PC-3 (cell line): ENCODE data around the gene METTL24. TPM values are rescaled to one million over a fixed set of nuclear protein-coding genes. Genes with fewer than 3 reads are reported as not detected.

Experiments
- ATAC-seq: fragments of 200-7000 bp; cut with Tn5 transposase; 2 replicates; pipeline ENCODE4 v1.9.1; 2020; ENCODE audit warnings: mild to moderate bottlenecking, moderate library complexity
- BruUV-seq: library from RNA; stranded (reverse); fragments of 400-500 nt; replicated peaks from 2 replicates; lab custom pipeline; 2021; lab: Mats Ljungman, UMichigan
- CTCF ChIA-PET: fragments of 300-600 bp; sonication (Branson Sonifier 250); formaldehyde crosslinking; loops from one replicate; lab custom pipeline; 2022; ENCODE audit warnings: antibody characterized with exemption; lab: Charles Lee
- POLR2A ChIA-PET: fragments of 300-600 bp; sonication (Branson Sonifier 250); formaldehyde crosslinking; loops from one replicate; lab custom pipeline; 2022; ENCODE audit warnings: antibody characterized with exemption; ENCODE audit not compliant: unreplicated experiment; lab: Charles Lee
- DNase-seq: peaks from one replicate; pipeline ENCODE4 v3.0.0-alpha.2; 2015
- H2AFZ ChIP-seq: fragments of 300-600 bp; sonication (generic); 2 replicates; pipeline ENCODE4 v1.6.0; 2016; ENCODE audit warnings: antibody characterized with exemption, low read length
- H3F3A ChIP-seq: fragments of 300-600 bp; sonication (generic); one replicate; pipeline ENCODE4 v1.6.0; 2017; ENCODE audit warnings: antibody characterized with exemption, low read length, control low read depth, mild to moderate bottlenecking; ENCODE audit not compliant: unreplicated experiment
- H3K27ac ChIP-seq: fragments of 300-600 bp; sonication (generic); 2 replicates; pipeline ENCODE4 v1.5.1; 2016; ENCODE audit warnings: mild to moderate bottlenecking, low read length
- H3K27me3 ChIP-seq: fragments of 300-600 bp; sonication (generic); 2 replicates; pipeline ENCODE4 v1.6.1; 2016; ENCODE audit warnings: low read length, mixed read lengths
- H3K36me3 ChIP-seq: fragments of 300-600 bp; sonication (generic); 2 replicates; pipeline ENCODE4 v1.6.1; 2016; ENCODE audit warnings: low read depth, mixed run types, low read length, mixed read lengths
- H3K4me1 ChIP-seq: fragments of 300-600 bp; sonication (generic); 2 replicates; pipeline ENCODE4 v1.5.1; 2016; ENCODE audit warnings: low read length; ENCODE audit not compliant: insufficient read depth
- H3K4me2 ChIP-seq: fragments of 300-600 bp; sonication (generic); 2 replicates; pipeline ENCODE4 v1.6.0; 2016; ENCODE audit warnings: low read length
- H3K4me3 ChIP-seq: fragments of 300-600 bp; sonication (generic); 2 replicates; pipeline ENCODE4 v1.5.1; 2016; ENCODE audit warnings: mild to moderate bottlenecking, low read length, mixed read lengths
- H3K79me2 ChIP-seq: fragments of 300-600 bp; sonication (generic); 2 replicates; pipeline ENCODE4 v1.6.1; 2017; ENCODE audit warnings: low read length, mixed read lengths
- H3K9ac ChIP-seq: fragments of 300-600 bp; sonication (generic); 2 replicates; pipeline ENCODE4 v1.6.0; 2016; ENCODE audit warnings: mild to moderate bottlenecking, low read length
- H3K9me2 ChIP-seq: fragments of 300-600 bp; sonication (generic); replicated peaks from 2 replicates; pipeline ENCODE4 v1.6.1; 2016; ENCODE audit warnings: mixed run types, low read length, mixed read lengths
- H3K9me3 ChIP-seq: fragments of 300-600 bp; sonication (generic); 2 replicates; pipeline ENCODE4 v1.6.1; 2016; ENCODE audit warnings: low read length, mixed read lengths
- H4K20me1 ChIP-seq: fragments of 300-600 bp; sonication (generic); 2 replicates; pipeline ENCODE4 v1.6.1; 2016; ENCODE audit warnings: low read length, mixed read lengths
- EZH2 ChIP-seq: fragments of 300-600 bp; sonication (generic); IDR thresholded peaks from one replicate; pipeline ENCODE4 v1.6.1; 2017; ENCODE audit warnings: antibody characterized with exemption, mild to moderate bottlenecking, low read length; ENCODE audit not compliant: unreplicated experiment
- EZH2phosphoT487 ChIP-seq: fragments of 300-600 bp; sonication (generic); IDR thresholded peaks from 2 replicates; pipeline ENCODE4 v1.6.1; 2018; ENCODE audit warnings: mild to moderate bottlenecking, antibody characterized with exemption, low read length, borderline replicate concordance
- intact Hi-C: fragments of 100-400 bp; cut with micrococcal nuclease; formaldehyde crosslinking; loops from 2 replicates; pipeline ENCODE4 v1.9.0; 2023
- total RNA-seq: library from RNA; depleted of rRNA; stranded (reverse); fragments of >200 nt; gene quantifications from 2 replicates; pipeline ENCODE4 v1.2.3, GENCODE V29; 2014
- TF ChIP-seq, protein P1 (sequence below): fragments of 300-600 bp; sonication (generic); conservative IDR thresholded peaks from 2 replicates; pipeline ENCODE4 v1.5.1; 2017; ENCODE audit warnings: antibody characterized with exemption, low read depth, mild to moderate bottlenecking, low read length

METTL24 gene
- total RNA-seq, 1 experiment from 2014 or later = not detected

DNA sequence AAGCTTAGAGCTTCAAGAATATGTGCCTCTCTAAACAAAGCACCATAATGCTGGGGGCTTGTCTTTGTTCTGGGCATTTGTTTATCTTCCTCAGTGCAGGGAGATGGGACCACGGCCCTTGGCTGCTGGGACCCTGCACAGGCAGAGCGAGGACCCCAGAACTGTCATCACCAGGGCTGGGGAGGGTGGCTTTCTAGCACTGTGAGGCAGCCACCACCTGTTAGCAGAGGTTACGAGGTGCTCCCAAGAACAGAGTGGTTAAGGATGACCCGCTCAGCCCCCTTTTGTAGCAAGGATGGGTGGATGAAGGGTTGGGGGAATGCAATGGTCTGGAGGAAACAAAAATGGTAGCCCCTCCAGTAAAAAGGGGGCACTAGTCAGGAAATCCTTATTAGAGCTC, 34.9 kb downstream of the METTL24 start:
- no peak for TF ChIP-seq EZH2phosphoT487
- TF ChIP-seq, protein P1, sequence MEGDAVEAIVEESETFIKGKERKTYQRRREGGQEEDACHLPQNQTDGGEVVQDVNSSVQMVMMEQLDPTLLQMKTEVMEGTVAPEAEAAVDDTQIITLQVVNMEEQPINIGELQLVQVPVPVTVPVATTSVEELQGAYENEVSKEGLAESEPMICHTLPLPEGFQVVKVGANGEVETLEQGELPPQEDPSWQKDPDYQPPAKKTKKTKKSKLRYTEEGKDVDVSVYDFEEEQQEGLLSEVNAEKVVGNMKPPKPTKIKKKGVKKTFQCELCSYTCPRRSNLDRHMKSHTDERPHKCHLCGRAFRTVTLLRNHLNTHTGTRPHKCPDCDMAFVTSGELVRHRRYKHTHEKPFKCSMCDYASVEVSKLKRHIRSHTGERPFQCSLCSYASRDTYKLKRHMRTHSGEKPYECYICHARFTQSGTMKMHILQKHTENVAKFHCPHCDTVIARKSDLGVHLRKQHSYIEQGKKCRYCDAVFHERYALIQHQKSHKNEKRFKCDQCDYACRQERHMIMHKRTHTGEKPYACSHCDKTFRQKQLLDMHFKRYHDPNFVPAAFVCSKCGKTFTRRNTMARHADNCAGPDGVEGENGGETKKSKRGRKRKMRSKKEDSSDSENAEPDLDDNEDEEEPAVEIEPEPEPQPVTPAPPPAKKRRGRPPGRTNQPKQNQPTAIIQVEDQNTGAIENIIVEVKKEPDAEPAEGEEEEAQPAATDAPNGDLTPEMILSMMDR = no peak
- TF ChIP-seq EZH2 = no peak
- no peak overlapping the region for H3K4me3 ChIP-seq
- H3K4me1 ChIP-seq = 0 out of 2 replicates have a peak, but pooled peaks cover 6% of the 10 kb centered on the region
- no peaks in the 10 kb centered on the region for H3K9me3 ChIP-seq
- H3K27me3 ChIP-seq = no peaks in the 10 kb centered on the region
- H3K9ac ChIP-seq = no peak overlapping the region
- BruUV-seq = no TSS peak
- DNase-seq = no peak
- no peak overlapping the region for H2AFZ ChIP-seq
- intact Hi-C loops = no loop called here
- no peak overlapping the region for H3K27ac ChIP-seq
- no peak overlapping the region for H3K4me2 ChIP-seq
- H3F3A ChIP-seq = no peaks in the 10 kb centered on the region
- H3K9me2 ChIP-seq = no peaks in the 10 kb centered on the region
- ATAC-seq = no peak
- CTCF ChIA-PET = no interaction called here
- POLR2A ChIA-PET = no interaction called here
- H4K20me1 ChIP-seq = no peaks in the 10 kb centered on the region
- H3K36me3 ChIP-seq = no peaks in the 10 kb centered on the region
- no peaks in the 10 kb centered on the region for H3K79me2 ChIP-seq

DNA sequence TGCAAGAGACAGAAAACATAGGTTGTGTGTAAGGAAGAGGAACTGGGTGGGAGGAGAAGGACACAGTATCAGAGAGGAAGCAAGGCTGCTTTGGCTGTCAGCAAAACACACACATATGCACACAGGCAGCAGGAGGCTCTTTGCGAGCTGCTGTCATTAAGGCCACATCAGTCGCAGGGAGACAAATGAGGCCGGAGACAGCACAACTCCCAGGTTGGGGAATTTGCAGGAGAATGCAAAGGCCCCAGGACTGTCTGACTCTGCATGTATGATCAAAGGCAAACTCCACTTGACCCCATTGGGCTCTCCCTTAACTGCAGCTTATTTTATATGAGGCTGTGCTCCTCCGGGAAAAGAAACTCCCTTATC, 35.3 kb downstream of the METTL24 start:
- intact Hi-C loops = no loop called here
- Histone ChIP-seq H3K4me3 (no peak overlapping the region), H3K79me2 (no peaks in the 10 kb centered on the region), H3K27ac (no peak overlapping the region), H3K9me3 (no peaks in the 10 kb centered on the region), H3F3A (no peaks in the 10 kb centered on the region), H3K9ac (no peak overlapping the region), H4K20me1 (no peaks in the 10 kb centered on the region), H3K36me3 (no peaks in the 10 kb centered on the region), H3K4me2 (no peak overlapping the region), H3K4me1 (0 out of 2 replicates have a peak, but pooled peaks cover 6% of the 10 kb centered on the region), H3K9me2 (no peaks in the 10 kb centered on the region), H3K27me3 (no peaks in the 10 kb centered on the region), H2AFZ (no peak overlapping the region)
- ATAC-seq (no peak), DNase-seq (no peak)
- CTCF ChIA-PET = no interaction called here
- no TSS peak for BruUV-seq
- TF ChIP-seq EZH2 (no peak), EZH2phosphoT487 (no peak)
- TF ChIP-seq, protein P1 = no peak
- POLR2A ChIA-PET = no interaction called here

DNA sequence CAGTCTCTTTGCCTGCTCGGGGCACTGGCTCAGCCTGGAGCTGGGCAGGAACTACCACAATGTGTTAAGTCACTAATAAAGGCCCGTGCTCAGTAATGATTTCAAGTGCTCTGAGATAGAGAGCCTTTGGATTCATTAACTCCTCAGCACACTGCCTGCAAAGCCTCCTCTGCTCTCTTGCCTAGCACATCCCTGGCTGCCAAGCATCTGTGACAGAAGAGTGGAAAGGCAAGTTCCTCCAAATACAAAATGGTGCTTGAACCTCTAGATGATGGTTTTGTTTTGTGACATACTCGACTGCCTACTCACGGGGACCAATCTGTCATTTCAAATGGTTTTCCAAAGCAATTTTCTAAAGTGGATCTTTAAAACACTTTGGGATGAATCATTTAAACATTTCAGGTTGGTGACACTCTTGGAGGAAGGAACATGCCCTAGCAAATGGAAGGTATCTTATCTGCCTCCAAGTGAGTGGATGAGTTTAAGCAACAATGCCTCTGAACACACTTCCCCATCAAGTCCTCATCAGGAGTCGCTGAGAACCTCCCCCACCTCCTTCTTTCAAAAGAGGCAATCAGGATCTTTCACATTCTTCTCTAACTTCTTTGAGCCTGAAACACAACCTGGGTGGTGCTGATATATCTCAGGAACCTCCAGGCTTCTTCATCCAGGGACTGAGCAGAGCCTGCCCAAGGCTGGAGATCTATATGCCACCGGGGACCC, 35.8 kb downstream of the METTL24 start:
- Histone ChIP-seq H3K4me2 (no peak overlapping the region), H3K4me3 (no peak overlapping the region), H3K9ac (no peak overlapping the region), H3K27me3 (no peaks in the 10 kb centered on the region), H3K4me1 (0 out of 2 replicates have a peak, but pooled peaks cover 6% of the 10 kb centered on the region), H3K79me2 (no peaks in the 10 kb centered on the region), H3K9me3 (no peaks in the 10 kb centered on the region), H3K27ac (no peak overlapping the region), H4K20me1 (no peaks in the 10 kb centered on the region), H3K9me2 (no peaks in the 10 kb centered on the region), H3F3A (no peaks in the 10 kb centered on the region), H3K36me3 (no peaks in the 10 kb centered on the region), H2AFZ (no peak overlapping the region)
- TF ChIP-seq EZH2 = no peak
- no peak for TF ChIP-seq EZH2phosphoT487
- TF ChIP-seq, protein P1 = no peak
- no TSS peak for BruUV-seq
- DNase-seq (no peak), ATAC-seq (no peak)
- CTCF ChIA-PET = no interaction called here
- POLR2A ChIA-PET = no interaction called here
- intact Hi-C loops = no loop called here
